IPS-NIHi11 (cell line): ENCODE data around the gene PLLP.
A peak's percentile ranks its signal among the peaks of the same experiment; 100 is the strongest.

Experiments used
- DNase-seq: peaks from one replicate; pipeline ENCODE4 v3.0.0; 2012; ENCODE audit warnings: mixed read lengths, low spot score

Gene PLLP

DNA sequence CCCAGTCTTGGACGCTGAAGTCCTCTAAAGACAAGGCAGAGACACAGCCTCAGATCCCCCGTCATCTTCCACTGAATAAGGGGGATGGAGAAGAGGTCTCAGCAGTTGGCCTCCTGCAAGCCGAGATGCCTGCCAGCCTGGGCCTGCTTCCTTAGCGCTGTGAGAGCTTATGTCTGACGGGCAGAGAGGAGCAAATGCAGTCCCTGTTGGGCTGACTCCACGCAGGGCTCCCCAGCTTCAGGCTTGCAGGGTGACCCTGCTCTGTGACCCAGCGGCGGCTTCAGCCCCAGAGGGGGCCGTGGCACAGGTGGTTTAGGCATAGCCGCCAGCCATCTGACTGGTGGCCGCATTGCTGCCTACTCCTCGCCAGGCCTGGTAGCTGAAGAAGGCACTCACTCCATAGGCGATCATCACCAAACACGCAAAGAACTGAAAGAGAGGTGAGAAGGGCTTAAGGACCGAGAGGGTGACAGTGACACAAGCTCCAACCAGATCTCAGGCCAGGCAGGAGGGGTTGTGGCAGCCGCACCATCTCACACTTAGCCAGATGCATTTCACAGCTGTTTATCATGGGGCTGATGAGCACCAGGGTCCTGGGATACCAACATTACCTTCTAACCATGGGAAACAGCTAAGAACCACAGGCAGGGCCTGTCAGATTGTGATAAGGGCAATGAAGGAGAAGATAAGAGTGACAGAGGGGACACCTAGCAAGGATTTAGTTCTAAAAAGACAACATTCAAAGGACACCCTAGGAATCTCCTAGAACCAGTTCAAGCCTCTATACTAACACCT lies 27.7 kb downstream of the PLLP start:
- DNase-seq, result no peak

DNA sequence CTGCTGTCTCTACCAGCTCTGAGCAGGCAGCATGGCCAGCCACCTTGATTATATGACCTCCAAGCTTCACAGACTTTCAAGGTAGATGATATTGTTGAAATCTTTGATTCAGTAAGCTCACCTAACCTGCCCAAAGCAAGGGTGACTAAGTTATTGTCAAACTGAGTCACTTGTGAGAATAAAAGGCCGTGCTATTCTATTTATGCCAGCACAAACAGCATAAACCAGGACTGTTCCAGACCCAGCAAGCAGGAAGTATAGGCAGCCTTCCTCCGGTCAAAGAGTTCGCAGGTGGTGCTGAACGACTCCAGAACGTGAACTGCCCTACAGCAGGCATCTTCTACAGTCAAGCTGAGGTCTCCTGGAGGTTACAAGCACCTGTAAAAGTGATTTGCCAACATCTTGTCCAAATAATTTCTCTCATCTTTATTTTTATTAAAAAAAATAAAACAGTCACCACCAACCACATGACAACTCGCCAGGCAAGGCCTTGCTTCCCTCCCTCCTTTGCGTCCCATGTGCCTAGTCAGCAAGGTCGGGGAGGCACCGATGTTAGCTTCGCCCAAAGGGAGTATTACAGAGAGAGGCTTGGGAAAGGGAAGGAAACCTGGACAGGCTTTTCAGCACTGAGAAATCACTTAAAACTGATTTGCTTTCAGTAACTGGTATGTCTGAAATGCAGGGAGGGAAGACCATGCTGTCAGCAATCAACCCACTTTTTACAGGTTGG lies 28.6 kb downstream of the PLLP start:
- DNase-seq, result no peak

DNA sequence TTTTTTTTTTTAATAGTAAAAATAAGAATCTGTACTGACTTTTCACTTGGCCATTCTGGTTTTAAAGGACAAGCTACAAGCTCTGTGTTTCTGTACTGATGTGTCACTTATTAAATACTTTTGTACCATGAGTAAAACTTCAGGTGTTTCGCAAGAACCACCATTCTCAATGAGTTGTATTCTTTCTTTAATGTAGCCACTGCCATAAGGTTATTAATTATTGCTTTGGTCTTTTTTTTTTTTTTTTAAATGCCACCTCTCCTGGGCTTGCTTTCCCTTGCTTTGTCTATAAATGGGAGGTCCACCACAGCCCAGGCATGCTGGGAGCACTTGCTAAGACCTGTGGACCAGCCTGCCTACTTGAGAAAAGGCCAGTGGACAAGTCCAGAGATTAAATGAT lies 31.0 kb downstream of the PLLP start:
- DNase-seq, result no peak

DNA sequence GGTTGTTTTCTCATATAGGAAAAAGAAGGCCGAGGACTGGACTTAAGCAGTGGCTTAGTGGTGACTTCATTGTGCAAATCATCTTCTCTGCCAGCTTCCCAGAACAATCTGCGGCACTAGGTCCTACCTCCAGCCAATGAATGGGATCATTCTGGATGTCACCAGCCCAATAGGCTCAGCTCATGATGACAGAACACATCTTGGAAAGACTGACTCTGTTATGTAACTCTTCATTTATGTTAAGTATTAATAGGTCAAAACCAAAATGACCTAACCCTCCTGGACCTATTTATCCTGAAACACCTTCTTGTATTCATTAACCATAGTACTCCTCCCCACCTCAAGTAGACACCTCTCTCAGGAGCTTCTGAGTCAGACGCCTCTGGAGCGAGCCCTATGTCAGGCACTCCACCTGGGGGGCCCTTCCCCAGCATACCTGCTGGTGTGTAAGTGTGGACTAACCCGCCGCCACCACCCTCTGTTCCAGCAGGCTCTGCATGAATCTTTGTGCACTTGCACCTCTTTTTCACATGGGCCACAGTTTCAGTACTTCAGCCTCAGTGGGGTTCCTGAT lies 32.2 kb downstream of the PLLP start:
- DNase-seq, result no peak

DNA sequence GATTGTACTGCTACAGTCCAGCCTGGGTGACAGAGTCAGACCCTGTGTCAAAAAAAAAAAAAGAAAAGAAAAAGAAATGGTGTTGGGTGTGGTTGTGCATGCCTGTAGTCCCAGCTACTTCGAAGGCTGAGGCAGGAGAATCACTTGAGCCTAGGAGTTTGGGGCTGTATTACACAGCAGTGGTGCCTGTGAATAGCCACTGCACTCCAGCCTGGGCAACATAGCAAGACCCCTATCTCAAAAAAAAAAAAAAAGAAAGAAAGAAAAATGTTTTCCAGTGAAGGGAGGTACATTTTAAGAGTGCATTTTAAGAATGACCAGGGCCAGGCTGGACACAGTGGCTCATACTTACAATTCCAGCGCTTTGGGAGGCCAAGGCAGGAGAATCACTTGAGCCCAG lies 33.1 kb downstream of the PLLP start:
- DNase-seq, result no peak

DNA sequence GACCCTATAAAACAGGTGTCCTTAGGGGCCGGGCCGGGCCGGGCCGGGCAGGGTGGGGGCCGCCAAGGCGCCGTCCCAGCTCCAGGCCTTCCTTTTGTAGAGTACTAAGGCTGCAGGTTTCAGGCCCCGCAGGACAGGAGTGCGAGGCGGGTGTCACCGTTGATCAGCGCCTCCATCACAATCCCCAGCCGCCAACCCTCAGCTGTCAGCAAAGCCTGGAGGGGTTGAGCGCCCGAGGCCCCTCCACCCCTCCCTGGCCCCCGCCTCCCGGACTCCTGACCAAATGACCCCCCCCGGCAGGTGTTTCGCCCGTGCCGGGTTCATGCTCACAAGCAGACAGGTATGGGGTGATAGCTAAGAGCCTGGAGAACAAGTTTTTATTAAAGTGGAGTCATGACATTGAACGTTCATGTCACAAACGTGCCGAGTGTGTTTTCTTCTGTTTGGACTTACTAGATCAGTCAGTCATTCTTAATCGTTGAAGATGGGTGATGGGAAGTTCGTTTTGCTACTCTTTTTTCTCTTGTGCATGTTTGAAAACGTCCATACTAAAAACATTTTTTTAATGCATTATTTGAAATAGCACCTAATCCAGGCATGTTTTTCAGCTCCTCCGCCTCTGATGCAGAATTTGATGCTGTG lies 38.9 kb downstream of the PLLP start:
- DNase-seq, result peak; percentile 54

DNA sequence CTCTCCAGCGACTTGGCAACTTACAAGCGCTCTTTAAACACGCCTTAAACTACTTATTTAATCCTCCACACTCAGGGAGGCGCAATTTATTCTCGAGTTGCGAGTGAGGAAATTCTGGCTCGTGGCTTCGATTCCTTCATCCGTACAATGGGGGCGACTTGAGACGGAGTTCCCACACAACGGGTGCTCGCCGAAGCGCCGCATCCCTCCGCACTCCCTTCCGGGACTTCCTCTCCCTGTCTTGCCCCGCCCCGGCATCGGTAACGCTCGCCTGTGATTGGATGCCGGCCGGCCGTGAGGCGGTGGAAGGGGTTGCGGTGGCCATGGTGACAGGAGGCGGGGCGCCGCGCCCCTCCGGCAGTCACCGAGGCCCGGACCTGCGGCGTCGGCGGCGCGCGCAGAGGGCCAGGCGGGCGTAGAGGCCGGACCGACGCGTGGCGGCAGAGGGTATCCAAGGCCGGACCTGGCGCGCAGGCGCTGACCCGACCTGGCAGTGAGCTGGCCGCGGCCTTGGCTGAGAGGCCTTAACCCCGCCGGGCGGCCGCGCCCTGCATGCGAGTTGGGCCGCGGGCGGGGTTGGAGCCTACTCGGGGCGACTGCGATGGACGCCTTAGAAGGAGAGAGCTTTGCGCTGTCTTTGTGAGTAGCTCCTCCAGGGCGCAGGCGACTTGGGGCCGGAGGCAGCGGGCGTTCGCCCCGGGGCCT lies 39.6 kb downstream of the PLLP start, which contains the start of gene ARL2BP:
TSS of gene ARL2BP (plus strand) at position 493 of the 705 bp plus-strand sequence. CDS start at position 602, 109 bp downstream.
- peak; percentile 100 for DNase-seq

DNA sequence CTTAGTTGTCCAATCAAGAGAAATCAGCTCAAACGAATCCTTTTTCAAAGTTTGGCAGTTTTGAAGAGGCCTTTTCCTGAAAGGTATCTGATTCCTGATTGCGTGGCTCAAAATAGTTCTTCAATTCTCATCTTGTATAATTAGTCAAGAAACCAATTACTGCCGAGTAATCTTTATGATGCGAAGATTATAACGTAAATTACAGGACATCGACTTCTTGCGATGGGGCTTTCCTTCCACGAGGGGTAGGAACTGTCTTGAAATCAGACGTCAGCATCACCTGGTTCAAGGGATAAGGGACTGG lies 40.1 kb downstream of the PLLP start:
- no peak for DNase-seq

DNA sequence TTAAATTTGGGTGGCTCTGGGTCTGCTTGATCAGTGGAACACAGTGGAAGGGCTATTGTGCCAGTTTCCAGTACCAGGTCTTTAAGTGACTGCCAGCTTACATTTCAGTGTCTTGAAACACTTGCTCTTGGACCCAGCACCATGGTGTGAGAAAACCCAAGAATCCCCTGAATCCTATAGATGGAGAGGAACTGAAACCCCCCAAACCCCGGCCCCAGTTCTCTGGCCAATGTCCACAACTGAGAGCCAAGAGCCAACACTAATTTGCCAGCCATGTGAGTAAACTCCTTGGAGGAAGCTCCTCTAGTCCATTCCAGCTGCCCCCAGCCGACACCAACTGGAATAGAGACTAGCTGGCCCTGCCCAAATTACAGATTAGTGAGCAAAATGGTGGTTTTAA lies 41.8 kb downstream of the PLLP start:
- DNase-seq, result no peak

DNA sequence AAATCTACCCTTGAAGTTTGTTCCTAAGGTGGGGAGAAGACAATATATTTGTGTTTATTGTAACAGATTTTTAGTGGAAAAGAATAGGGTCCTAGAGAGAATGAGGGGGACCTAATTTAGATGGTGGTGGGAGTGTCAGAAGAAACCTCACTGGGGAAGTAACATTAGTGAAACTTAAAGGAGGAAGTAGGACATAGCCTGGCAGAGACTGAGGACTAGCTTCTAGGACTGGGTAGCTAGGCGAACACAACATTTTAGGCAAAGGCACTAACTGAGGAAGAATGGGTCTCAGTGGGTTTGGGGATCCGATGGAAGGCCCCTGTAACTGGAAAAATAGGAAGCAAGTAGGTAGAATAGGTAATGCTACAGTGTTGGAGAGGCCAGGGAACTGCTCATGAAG lies 43.6 kb downstream of the PLLP start:
- no peak for DNase-seq

DNA sequence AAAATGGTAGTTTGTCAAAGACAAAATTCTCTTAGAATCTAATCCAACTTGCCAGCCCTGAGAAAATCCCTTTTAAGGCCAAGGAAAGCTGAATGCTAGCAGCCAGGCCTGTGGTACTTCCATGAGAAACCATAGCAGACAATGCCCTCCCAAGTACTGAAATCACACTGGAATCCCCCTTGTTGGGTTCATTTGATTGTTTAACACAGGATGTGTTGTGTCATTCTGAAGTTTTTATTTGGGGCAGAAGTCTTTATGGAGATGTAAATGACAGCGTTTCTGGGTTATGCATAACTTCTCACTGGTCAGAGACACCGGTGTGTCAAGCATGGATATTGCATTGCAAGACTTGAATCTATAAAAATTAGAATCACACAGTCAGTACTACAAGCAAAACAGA lies 45.4 kb downstream of the PLLP start:
- no peak for DNase-seq

DNA sequence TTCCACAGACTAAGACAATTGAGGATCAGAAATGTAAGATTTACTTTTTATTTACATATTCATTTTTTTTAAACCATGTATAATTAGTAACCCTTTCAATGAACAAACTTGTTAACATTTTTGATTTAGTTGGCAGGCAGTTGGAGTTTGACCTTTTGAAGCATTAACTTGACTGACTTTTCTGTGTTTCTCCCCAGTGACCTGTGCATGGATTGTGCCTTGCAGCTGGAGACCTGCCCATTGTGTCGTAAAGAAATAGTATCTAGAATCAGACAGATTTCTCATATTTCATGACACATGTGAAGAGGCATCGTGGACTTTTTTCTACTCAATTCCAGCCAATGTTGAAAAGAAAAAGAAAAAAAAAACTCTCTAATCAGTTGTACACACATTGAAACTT lies 45.8 kb downstream of the PLLP start:
- no peak for DNase-seq

DNA sequence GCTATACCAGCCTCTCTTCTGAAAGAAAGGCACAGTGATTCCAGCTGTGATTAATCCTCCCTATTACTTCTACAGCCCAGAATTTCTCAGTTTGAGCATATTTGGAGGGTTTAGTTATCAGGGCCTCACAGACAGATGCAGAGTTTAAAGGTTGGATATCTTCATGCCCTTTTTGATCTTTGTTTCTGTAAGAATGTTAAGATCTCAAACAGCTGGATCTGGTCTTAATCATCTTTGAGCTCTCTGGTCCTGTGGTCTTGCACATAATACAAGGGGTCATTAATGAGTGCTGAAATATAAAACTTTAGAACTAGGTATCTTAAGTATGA lies 48.5 kb downstream of the PLLP start:
- DNase-seq, result no peak

DNA sequence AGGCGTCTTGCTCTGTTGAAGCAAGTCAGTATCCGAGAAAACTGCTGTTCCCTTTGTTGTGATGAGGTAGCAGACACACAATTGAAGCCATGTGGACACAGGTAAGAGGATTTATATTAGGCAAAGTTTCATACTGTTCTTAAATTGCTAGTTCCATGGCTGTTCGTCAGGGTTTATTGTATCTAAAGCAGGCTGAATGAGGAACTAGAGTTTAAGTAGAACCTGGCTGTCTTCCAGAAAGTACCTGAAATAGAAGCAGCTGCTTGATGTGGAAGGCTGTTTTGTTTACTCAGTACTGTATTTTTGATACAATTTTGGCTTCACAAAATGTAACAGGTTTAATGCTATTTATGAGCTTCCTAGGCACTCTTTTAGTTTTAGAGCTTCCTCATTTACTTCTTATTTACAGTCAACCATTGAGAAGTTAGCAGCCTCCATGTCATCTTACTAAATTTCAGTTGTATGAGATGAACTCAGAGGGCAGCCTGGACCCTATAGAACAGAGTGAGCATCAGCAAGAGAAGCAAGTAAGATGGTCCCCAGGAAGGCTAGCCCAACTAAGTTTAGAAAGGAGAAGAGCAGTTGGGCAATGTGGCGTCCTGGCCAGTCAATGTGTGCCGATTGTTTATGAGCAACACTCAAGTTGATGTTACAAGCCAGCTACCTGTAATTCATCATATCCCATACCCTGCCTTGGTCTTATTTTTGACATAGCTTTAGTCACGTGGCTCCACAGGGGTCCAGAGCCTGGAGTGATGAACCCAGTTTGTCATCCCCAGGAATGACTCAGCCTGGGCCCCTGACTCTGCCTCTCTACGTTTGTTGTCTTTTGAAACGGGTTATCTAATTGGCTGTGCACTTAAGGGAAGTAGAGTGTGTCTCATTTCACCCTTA lies 49.1 kb downstream of the PLLP start:
- no peak for DNase-seq

DNA sequence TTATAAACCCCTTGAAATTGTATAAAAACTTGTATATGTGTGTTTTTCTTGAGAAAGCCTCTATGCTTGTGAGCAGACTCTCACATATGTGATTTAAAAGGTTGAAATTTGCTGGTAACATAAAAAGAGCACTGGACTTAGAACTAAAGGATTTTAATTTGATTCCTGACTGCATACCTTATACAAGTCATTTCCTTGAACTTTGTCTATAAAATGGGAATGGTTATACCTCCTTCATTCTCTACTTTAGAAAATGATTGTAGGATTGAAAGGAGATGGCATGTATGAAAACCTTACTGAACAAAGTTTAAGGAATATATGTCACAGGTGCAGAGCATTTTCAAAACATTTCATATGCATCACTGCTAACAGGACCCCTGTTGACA lies 49.8 kb downstream of the PLLP start:
- no peak for DNase-seq

DNA sequence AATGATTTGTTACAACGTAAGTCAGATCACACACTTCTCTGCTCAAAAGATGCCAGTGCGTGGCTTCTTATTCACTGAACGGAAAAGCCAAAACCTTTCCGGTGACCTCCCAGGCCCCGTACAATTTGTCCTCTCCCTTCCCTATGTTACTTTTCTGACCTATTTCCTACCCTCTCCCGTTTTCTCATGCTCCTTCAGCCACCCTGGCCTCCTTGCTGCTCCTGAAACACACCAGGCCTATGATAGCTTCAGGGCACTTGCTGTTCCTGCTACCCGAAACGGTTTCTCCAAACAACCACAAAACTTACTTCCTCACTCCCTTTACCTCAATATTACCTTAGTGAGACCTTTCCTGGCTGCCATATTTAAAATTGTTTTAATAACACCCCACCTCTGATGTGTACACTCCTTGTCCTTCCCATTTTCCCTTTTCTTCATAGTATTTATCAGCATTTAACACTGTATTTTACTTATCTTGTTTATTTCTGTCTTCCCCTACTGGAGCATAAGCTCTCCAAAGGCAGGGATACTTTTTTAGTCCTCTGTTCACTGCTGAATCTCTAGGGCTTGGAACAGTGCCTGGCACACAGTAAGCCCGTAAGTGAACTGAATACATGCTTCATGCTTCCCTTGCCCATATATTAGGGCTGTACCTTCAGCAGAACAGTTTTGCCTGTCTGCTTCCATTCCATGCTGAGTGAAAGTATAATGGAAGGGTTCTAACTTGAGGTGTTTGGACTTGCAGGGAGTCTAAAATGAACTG lies 50.3 kb downstream of the PLLP start:
- DNase-seq, result no peak

DNA sequence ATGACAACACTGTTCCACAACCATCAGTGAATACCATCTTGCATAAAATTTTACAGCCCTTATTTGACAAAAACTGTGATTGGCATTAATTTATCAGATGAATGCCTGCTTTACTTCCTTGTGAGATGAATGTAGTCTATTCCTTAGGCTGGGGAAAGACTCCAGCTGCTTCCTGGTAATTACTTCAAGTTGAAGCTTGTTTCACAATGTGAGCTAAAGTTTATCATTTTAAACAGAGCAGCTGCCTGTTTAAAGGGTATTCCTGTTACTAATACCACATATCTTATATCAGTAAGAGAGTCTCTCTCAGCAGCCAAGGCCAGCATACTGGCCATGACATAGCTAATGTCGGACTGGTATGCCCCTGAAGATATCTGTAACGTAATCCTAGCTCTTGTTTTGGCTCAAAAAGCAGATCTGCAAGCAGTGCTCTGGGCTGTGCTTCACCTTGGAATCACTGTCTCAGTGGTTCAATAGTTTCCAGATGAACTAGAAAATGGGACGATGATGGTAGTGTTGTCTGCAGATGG lies 52.6 kb downstream of the PLLP start:
- no peak for DNase-seq

DNA sequence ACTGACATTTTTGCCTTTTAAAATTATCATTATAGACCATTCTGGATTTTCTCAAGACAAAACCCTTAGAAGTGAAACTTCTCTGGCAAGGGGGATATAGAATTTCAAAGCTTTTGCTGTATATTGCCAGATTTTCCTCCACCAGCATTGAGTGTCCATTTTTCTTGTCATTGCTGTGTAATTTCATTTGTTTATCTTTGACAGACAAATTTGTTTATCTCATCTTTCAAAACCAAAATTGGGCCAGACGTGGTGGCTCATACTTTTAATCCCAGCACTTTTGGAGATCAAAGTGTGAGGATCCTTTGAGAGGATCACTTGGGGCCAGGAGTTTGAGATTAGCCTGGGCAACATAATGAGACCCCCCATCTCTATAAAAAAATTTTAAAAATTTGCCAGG lies 55.4 kb downstream of the PLLP start:
- DNase-seq, result no peak

DNA sequence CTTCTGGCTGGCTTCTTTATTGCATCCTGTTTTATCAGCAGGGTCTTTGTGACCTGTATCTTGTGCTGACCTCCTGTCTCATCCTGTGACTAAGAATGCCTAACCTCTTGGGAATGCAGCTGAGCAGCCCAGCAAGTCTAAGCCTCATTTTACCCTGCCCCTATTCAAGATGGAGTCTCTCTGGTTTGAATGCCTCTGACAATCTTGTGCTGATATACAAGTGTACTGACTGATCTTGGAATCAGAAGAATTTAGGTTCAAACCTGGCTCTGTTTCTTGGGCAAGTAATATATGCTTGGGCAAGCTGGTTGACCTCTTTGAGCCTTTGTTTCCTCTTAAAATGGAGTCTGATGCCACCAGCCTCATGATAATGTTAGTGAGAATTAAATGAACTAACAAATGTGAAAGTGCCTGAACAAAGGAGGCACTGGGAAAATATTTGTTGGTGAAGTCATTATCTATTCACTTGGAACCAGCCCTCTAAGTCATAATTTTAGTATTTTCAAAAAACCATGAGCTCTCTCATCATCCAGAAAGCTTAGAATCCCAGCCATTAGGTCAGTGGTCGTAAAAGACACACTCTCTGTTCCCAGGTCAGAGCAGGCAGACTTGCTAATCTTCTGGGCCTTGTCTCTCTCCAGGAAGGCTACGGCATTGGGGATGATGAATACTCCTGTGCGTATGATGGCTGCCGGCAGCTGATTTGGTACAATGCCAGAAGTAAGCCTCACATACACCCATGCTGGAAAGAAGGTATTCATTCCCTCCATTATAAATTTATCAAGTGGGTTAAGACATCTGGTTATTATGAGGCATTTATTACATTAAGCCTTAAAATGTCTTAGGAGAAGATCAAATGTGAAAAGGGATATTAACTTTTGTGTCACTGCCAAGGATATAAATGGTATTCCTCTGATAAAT lies 57.5 kb downstream of the PLLP start:
- no peak for DNase-seq
